GM21825 (cell line): ENCODE data around the gene TBC1D10A.

Experiments
- ATAC-seq: cut with Tn5 transposase; IDR thresholded peaks from one replicate; pipeline ENCODE4 v1.9.1; 2021; ENCODE audit warnings: mild to moderate bottlenecking, moderate library complexity; ENCODE audit not compliant: unreplicated experiment

Gene TBC1D10A

GRCh38 chr22:30287648-30288418 is 38.9 kb downstream of the TBC1D10A start:
- ATAC-seq = no peak

GRCh38 chr22:30286813-30287647 is 39.7 kb downstream of the TBC1D10A start:
- ATAC-seq = no peak

GRCh38 chr22:30286331-30286730 is 40.4 kb downstream of the TBC1D10A start:
- no peak for ATAC-seq

GRCh38 chr22:30285846-30286200 is 40.9 kb downstream of the TBC1D10A start:
- no peak for ATAC-seq

- ATAC-seq = no peak
Measured at GRCh38 chr22:30285176-30285845, 41.4 kb downstream of the TBC1D10A start.

GRCh38 chr22:30284666-30285065 is 42.1 kb downstream of the TBC1D10A start:
- no peak for ATAC-seq

- ATAC-seq = no peak
Measured at GRCh38 chr22:30284172-30284571, 42.6 kb downstream of the TBC1D10A start.

GRCh38 chr22:30283342-30283741 is 43.4 kb downstream of the TBC1D10A start:
- no peak for ATAC-seq

GRCh38 chr22:30282616-30283046 is 44.1 kb downstream of the TBC1D10A start:
- ATAC-seq = no peak

- ATAC-seq = no peak
Measured at GRCh38 chr22:30280505-30280904, 46.2 kb downstream of the TBC1D10A start.

GRCh38 chr22:30279932-30280331 is 46.8 kb downstream of the TBC1D10A start:
- ATAC-seq = no peak

- no peak for ATAC-seq
Measured at GRCh38 chr22:30279046-30279788, 47.5 kb downstream of the TBC1D10A start.

- no peak for ATAC-seq
Measured at GRCh38 chr22:30277547-30278344, 49.0 kb downstream of the TBC1D10A start.

GRCh38 chr22:30276039-30276438 is 50.7 kb downstream of the TBC1D10A start:
- ATAC-seq = no peak

GRCh38 chr22:30275625-30276024 is 51.1 kb downstream of the TBC1D10A start:
- ATAC-seq = no peak

- no peak for ATAC-seq
Measured at GRCh38 chr22:30274437-30274812, 52.3 kb downstream of the TBC1D10A start.

GRCh38 chr22:30273711-30274436 is 52.9 kb downstream of the TBC1D10A start:
- ATAC-seq = no peak

- no peak for ATAC-seq
Measured at GRCh38 chr22:30272781-30273601, 53.8 kb downstream of the TBC1D10A start.

GRCh38 chr22:30270832-30271231 is 55.9 kb downstream of the TBC1D10A start:
- no peak for ATAC-seq
